Panc1 (cell line): ENCODE data around the gene VMAC.

Experiments
- POLR2AphosphoS5 ChIP-seq: IDR thresholded peaks from 2 replicates; pipeline ENCODE4 v1.6.1; 2012; ENCODE audit warnings: mild to moderate bottlenecking, low read depth, low read length, moderate library complexity
- SIN3A ChIP-seq: IDR thresholded peaks from 2 replicates; pipeline ENCODE4 v1.6.1; 2012; ENCODE audit warnings: low read depth, mild to moderate bottlenecking, low read length, moderate library complexity, borderline replicate concordance; ENCODE audit not compliant: insufficient read depth
- TCF7L2 ChIP-seq: IDR thresholded peaks from 2 replicates; pipeline ENCODE4 v1.6.1; 2011; ENCODE audit warnings: mild to moderate bottlenecking, low read depth, low read length, inconsistent platforms
- TF ChIP-seq, protein P1 (sequence below): fragments of 450-650 bp; IDR thresholded peaks from 2 replicates; pipeline ENCODE4 v1.5.1; 2017; ENCODE audit warnings: mild to moderate bottlenecking
- TF ChIP-seq, protein P2 (sequence below), 2 experiments: IDR thresholded peaks; 2 replicates each; pipeline ENCODE4 v1.6.1; 2011 to 2012; ENCODE audit warnings: low read depth in 2 of 2, control low read depth in 1 of 2, low read length in 1 of 2, mild to moderate bottlenecking in 1 of 2, moderate library complexity in 1 of 2; ENCODE audit not compliant: insufficient read depth in 1 of 2

DNA sequence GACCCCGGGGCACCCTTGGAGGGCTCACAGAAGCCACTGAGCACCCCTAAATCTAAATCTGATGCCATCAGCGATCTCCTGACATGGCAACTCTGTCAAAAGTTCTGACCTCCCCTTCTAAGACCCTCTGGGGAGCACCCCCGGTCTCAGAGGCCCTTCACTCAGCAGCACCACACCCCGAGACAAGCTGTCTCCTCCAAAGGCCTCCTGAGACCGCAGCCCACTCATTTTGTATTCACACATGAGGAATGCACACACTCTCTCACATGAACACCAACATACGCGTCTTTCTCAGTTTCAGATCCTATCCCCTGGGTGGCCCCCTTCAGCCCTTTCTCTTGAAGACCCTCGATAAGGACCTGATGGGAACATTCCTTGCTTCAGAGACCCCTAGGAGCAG lies 3.7 kb upstream of the VMAC start:
- TF ChIP-seq, protein P1, sequence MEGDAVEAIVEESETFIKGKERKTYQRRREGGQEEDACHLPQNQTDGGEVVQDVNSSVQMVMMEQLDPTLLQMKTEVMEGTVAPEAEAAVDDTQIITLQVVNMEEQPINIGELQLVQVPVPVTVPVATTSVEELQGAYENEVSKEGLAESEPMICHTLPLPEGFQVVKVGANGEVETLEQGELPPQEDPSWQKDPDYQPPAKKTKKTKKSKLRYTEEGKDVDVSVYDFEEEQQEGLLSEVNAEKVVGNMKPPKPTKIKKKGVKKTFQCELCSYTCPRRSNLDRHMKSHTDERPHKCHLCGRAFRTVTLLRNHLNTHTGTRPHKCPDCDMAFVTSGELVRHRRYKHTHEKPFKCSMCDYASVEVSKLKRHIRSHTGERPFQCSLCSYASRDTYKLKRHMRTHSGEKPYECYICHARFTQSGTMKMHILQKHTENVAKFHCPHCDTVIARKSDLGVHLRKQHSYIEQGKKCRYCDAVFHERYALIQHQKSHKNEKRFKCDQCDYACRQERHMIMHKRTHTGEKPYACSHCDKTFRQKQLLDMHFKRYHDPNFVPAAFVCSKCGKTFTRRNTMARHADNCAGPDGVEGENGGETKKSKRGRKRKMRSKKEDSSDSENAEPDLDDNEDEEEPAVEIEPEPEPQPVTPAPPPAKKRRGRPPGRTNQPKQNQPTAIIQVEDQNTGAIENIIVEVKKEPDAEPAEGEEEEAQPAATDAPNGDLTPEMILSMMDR, result no peak
- TF ChIP-seq, protein P2, sequence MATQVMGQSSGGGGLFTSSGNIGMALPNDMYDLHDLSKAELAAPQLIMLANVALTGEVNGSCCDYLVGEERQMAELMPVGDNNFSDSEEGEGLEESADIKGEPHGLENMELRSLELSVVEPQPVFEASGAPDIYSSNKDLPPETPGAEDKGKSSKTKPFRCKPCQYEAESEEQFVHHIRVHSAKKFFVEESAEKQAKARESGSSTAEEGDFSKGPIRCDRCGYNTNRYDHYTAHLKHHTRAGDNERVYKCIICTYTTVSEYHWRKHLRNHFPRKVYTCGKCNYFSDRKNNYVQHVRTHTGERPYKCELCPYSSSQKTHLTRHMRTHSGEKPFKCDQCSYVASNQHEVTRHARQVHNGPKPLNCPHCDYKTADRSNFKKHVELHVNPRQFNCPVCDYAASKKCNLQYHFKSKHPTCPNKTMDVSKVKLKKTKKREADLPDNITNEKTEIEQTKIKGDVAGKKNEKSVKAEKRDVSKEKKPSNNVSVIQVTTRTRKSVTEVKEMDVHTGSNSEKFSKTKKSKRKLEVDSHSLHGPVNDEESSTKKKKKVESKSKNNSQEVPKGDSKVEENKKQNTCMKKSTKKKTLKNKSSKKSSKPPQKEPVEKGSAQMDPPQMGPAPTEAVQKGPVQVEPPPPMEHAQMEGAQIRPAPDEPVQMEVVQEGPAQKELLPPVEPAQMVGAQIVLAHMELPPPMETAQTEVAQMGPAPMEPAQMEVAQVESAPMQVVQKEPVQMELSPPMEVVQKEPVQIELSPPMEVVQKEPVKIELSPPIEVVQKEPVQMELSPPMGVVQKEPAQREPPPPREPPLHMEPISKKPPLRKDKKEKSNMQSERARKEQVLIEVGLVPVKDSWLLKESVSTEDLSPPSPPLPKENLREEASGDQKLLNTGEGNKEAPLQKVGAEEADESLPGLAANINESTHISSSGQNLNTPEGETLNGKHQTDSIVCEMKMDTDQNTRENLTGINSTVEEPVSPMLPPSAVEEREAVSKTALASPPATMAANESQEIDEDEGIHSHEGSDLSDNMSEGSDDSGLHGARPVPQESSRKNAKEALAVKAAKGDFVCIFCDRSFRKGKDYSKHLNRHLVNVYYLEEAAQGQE (IDR thresholded peaks at IDR 0.05; ENCODE audit: insufficient read depth in 1 of 2, low read depth in 2 of 2, low read length in 1 of 2), result no peak
- TF ChIP-seq POLR2AphosphoS5 (no peak), TCF7L2 (no peak), SIN3A (no peak)
